GM12864 (cell line): ENCODE measurements around the gene AKR7A3.

ENCODE experiments used
- DNase-seq: peaks from one replicate; pipeline ENCODE4 v3.0.0-alpha.2; 2011; ENCODE audit warnings: low read depth
- H3K4me3 ChIP-seq: 2 replicates; pipeline ENCODE4 v1.5.1; 2011; ENCODE audit warnings: mild to moderate bottlenecking, low read depth, low read length, control low read depth
- CTCF ChIP-seq: IDR thresholded peaks from 2 replicates; pipeline ENCODE4 v1.5.1; 2011; ENCODE audit warnings: low read depth, mild to moderate bottlenecking, moderate library complexity, low read length, control low read depth, inconsistent platforms; ENCODE audit errors: missing control alignments

Gene AKR7A3

GRCh38 chr1:19240673-19241538 is 47.7 kb downstream of the AKR7A3 start:
- DNase-seq = no peak
- no peak overlapping the region for H3K4me3 ChIP-seq
- peak; percentile 98 for TF ChIP-seq CTCF

- no peak for DNase-seq
- no peak for TF ChIP-seq CTCF
- no peak overlapping the region for H3K4me3 ChIP-seq
Observed at GRCh38 chr1:19239876-19240275, 48.7 kb downstream of the AKR7A3 start.

- no peak overlapping the region for H3K4me3 ChIP-seq
- no peak for TF ChIP-seq CTCF
- DNase-seq = no peak
Observed at GRCh38 chr1:19234224-19234623, 54.3 kb downstream of the AKR7A3 start.
